Small intestine (tissue), 7 donors: ENCODE results near the gene FNBP1. TPM values are rescaled to one million over a fixed set of nuclear protein-coding genes. Genes with fewer than 3 reads are reported as not detected.

Source experiments
- DNase-seq, 2 donors: peaks; one replicate each; pipeline versions ENCODE4 v3.0.0 to v3.0.0-alpha.2; 2013
- FAIRE-seq: peaks from 2 replicates; lab custom pipeline; 2012; peaks lifted over from hg19 to GRCh38; lab: Jason Lieb, UNC
- H3K27ac ChIP-seq, 3 donors: one replicate each; pipeline ENCODE4 v1.5.1; 2013; ENCODE audit warnings: low read length in 2 of 3, mild to moderate bottlenecking in 2 of 3, control low read depth in 1 of 3, inconsistent platforms in 1 of 3, low read depth in 1 of 3, moderate library complexity in 1 of 3
- H3K27me3 ChIP-seq, 3 donors: one replicate each; pipeline ENCODE4 v1.6.1; 2013; ENCODE audit warnings: low read length in 3 of 3, inconsistent platforms in 1 of 3; ENCODE audit not compliant: control insufficient read depth in 3 of 3, insufficient read depth in 3 of 3
- H3K36me3 ChIP-seq, 3 donors: one replicate each; pipeline ENCODE4 v1.6.1; 2013; ENCODE audit warnings: low read length in 3 of 3, inconsistent platforms in 1 of 3, low read depth in 1 of 3, mild to moderate bottlenecking in 1 of 3, moderate library complexity in 1 of 3; ENCODE audit not compliant: control insufficient read depth in 3 of 3, insufficient read depth in 2 of 3
- H3K4me1 ChIP-seq, 3 donors: one replicate each; pipeline ENCODE4 v1.6.1; 2013; ENCODE audit warnings: low read length in 2 of 3, inconsistent platforms in 1 of 3, low read depth in 1 of 3, mild to moderate bottlenecking in 1 of 3, moderate library complexity in 1 of 3; ENCODE audit not compliant: control insufficient read depth in 3 of 3, insufficient read depth in 2 of 3
- H3K4me3 ChIP-seq, 3 donors: one replicate each; pipeline ENCODE4 v1.5.1; 2013; ENCODE audit warnings: low read length in 3 of 3, control low read depth in 1 of 3, inconsistent platforms in 1 of 3, low read depth in 1 of 3, mild to moderate bottlenecking in 1 of 3, moderate library complexity in 1 of 3
- H3K9me3 ChIP-seq, 2 donors: one replicate each; pipeline ENCODE4 v1.6.1; 2013; ENCODE audit warnings: low read depth in 1 of 2, low read length in 1 of 2; ENCODE audit not compliant: control insufficient read depth in 2 of 2, insufficient read depth in 1 of 2
- WGBS, 3 donors: extraction: QIAGEN DNeasy Blood & Tissue Kit; methylation state at CpG; one replicate each; pipeline ENCODE4 v1.1.7; 2013; 5-methylcytosine and 5-hydroxymethylcytosine counted together
- polyA plus RNA-seq, 4 donors: library from polyadenylated mRNA; stranded (reverse) in 3 of 4; unstranded in 1 of 4; fragments of 200-250 nt in 3 of 4; fragments of 120-200 nt in 1 of 4; gene quantifications; one replicate each; pipeline versions ENCODE4 v1.2.1 to v1.2.3, GENCODE V29; 2013
- donor health status: healthy with polysubstance abuse.
- donor health status: control.
- donor health status: control.
- donor health status: Bipolar disorder and iron deficiency.
- donor health status: healthy.

The FNBP1 gene
- polyA plus RNA-seq, 4 donors = 1.3 to 16.5 (median 9.0) TPM

GRCh38 chr9:129880654-129881546 is 162.1 kb downstream of the FNBP1 start:
- Histone ChIP-seq H3K4me1 (peaks cover 0 to 17% (median 5%) of the 10 kb centered on the region in 3 donors), H3K27ac (no peak overlapping the region), H3K27me3 (no peaks in the 10 kb centered on the region), H3K36me3 (peaks cover 0 to 28% (median 5%) of the 10 kb centered on the region in 3 donors), H3K4me3 (no peak overlapping the region), H3K9me3 (no peaks in the 10 kb centered on the region)
- 77 to 89% (median 84%) methylated on average over 28 of the region's 28 CpGs for WGBS, 3 donors
- FAIRE-seq (no peak), DNase-seq (no peak)

GRCh38 chr9:129879991-129880653 is 162.9 kb downstream of the FNBP1 start:
- FAIRE-seq (no peak), DNase-seq (no peak)
- H3K27ac ChIP-seq = no peak overlapping the region
- peaks cover 0 to 12% (median 3%) of the 10 kb centered on the region in 3 donors for H3K4me1 ChIP-seq
- H3K27me3 ChIP-seq = no peaks in the 10 kb centered on the region
- no peaks in the 10 kb centered on the region for H3K9me3 ChIP-seq
- no peak overlapping the region for H3K4me3 ChIP-seq
- WGBS, 3 donors = 92 to 95% (median 94%) methylated on average over 29 to 31 of the region's 31 CpGs
- H3K36me3 ChIP-seq = peaks cover 3 to 33% (median 5%) of the 10 kb centered on the region in 3 donors

- 81 to 85% (median 85%) methylated on average over 15 to 17 of the region's 17 CpGs for WGBS, 3 donors
- peaks cover 4 to 42% (median 5%) of the 10 kb centered on the region in 3 donors for H3K36me3 ChIP-seq
Observed at GRCh38 chr9:129879103-129879699, 163.8 kb downstream of the FNBP1 start.

GRCh38 chr9:129878291-129878690 is 164.7 kb downstream of the FNBP1 start:
- FAIRE-seq (no peak), DNase-seq (no peak)
- Histone ChIP-seq H3K9me3 (no peaks in the 10 kb centered on the region), H3K27me3 (no peaks in the 10 kb centered on the region), H3K4me3 (no peak overlapping the region), H3K27ac (no peak overlapping the region), H3K36me3 (peaks cover 4 to 51% (median 5%) of the 10 kb centered on the region in 3 donors), H3K4me1 (no peaks in the 10 kb centered on the region)
- 92 to 95% (median 95%) methylated on average over 11 of the region's 11 CpGs for whole genome bisulfite sequencing, 3 donors

More at GRCh38 chr9:129879103-129879699, 163.8 kb downstream of the FNBP1 start:
- Histone ChIP-seq H3K27me3 (no peaks in the 10 kb centered on the region), H3K4me3 (no peak overlapping the region), H3K9me3 (no peaks in the 10 kb centered on the region), H3K4me1 (peaks cover 0 to 4% (median 3%) of the 10 kb centered on the region in 3 donors), H3K27ac (no peak overlapping the region)
- FAIRE-seq (no peak), DNase-seq (no peak)

GRCh38 chr9:129876815-129877214 is 166.2 kb downstream of the FNBP1 start:
- DNase-seq = no peak
- 70 to 89% (median 86%) methylated on average over 7 of the region's 7 CpGs for WGBS, 3 donors
- peaks cover 3 to 43% (median 4%) of the 10 kb centered on the region in 3 donors for H3K36me3 ChIP-seq

GRCh38 chr9:129875687-129876395 is 167.1 kb downstream of the FNBP1 start:
- FAIRE-seq (no peak), DNase-seq (no peak)
- Histone ChIP-seq H3K36me3 (peaks cover 3 to 43% (median 4%) of the 10 kb centered on the region in 3 donors), H3K4me3 (no peak overlapping the region), H3K27ac (no peak overlapping the region), H3K27me3 (no peaks in the 10 kb centered on the region), H3K4me1 (no peaks in the 10 kb centered on the region), H3K9me3 (no peaks in the 10 kb centered on the region)
- WGBS, 3 donors = 94 to 97% (median 96%) methylated on average over 26 to 27 of the region's 27 CpGs

More at GRCh38 chr9:129876815-129877214, 166.2 kb downstream of the FNBP1 start:
- no peak overlapping the region for H3K27ac ChIP-seq
- H3K4me1 ChIP-seq = no peaks in the 10 kb centered on the region
- H3K4me3 ChIP-seq = no peak overlapping the region
- H3K27me3 ChIP-seq = no peaks in the 10 kb centered on the region
- H3K9me3 ChIP-seq = no peaks in the 10 kb centered on the region
- FAIRE-seq = no peak

- H3K36me3 ChIP-seq = peaks cover 3 to 47% (median 4%) of the 10 kb centered on the region in 3 donors
- WGBS, 3 donors = 85 to 97% (median 94%) methylated on average over 23 of the region's 23 CpGs
- H3K27me3 ChIP-seq = no peaks in the 10 kb centered on the region
- no peaks in the 10 kb centered on the region for H3K4me1 ChIP-seq
- no peak overlapping the region for H3K4me3 ChIP-seq
- no peak overlapping the region for H3K27ac ChIP-seq
- H3K9me3 ChIP-seq = no peaks in the 10 kb centered on the region
- FAIRE-seq (no peak), DNase-seq (no peak)
Observed at GRCh38 chr9:129875181-129875611, 167.8 kb downstream of the FNBP1 start.
